ENCODE results near the gene MYO18A.

GRCh38 chr17:29021226-29021625, 159.0 kb downstream of the MYO18A start:
- TF ChIP-seq CTCF (IDR thresholded peaks at IDR 0.05; ENCODE audit: borderline replicate concordance, extremely low read depth, low read length, poor library complexity, severe bottlenecking) (no peak), EZH2 (IDR thresholded peaks at IDR 0.05; ENCODE audit: borderline replicate concordance, low read depth, low read length, severe bottlenecking) (no peak)

Data from DND-41 (cell line).